ENCODE measurements around the gene CYP4V2. TPM values are rescaled to one million over a fixed set of nuclear protein-coding genes. Genes with fewer than 3 reads are reported as not detected.

CYP4V2 gene
- total RNA-seq, 1 donor from 2014 or later: 3.2 TPM

- no peak overlapping the region for H3K4me3 ChIP-seq (ENCODE audit: low read depth, low read length)
- no peak for DNase-seq (ENCODE audit: low read depth)
- TF ChIP-seq, protein P1, sequence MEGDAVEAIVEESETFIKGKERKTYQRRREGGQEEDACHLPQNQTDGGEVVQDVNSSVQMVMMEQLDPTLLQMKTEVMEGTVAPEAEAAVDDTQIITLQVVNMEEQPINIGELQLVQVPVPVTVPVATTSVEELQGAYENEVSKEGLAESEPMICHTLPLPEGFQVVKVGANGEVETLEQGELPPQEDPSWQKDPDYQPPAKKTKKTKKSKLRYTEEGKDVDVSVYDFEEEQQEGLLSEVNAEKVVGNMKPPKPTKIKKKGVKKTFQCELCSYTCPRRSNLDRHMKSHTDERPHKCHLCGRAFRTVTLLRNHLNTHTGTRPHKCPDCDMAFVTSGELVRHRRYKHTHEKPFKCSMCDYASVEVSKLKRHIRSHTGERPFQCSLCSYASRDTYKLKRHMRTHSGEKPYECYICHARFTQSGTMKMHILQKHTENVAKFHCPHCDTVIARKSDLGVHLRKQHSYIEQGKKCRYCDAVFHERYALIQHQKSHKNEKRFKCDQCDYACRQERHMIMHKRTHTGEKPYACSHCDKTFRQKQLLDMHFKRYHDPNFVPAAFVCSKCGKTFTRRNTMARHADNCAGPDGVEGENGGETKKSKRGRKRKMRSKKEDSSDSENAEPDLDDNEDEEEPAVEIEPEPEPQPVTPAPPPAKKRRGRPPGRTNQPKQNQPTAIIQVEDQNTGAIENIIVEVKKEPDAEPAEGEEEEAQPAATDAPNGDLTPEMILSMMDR (conservative IDR thresholded peaks at IDR 0.05; ENCODE audit: low read depth, low read length): no peak
These were observed 18.8 kb upstream of the CYP4V2 start for GRCh38 chr4:186172546-186172945.

GRCh38 chr4:186188107-186188506 lies 3.3 kb upstream of the CYP4V2 start:
- H3K4me3 ChIP-seq (ENCODE audit: low read depth, low read length): no peak overlapping the region
- no peak for DNase-seq (ENCODE audit: low read depth)
- TF ChIP-seq, protein P1 (conservative IDR thresholded peaks at IDR 0.05; ENCODE audit: low read depth, low read length): no peak

DNA sequence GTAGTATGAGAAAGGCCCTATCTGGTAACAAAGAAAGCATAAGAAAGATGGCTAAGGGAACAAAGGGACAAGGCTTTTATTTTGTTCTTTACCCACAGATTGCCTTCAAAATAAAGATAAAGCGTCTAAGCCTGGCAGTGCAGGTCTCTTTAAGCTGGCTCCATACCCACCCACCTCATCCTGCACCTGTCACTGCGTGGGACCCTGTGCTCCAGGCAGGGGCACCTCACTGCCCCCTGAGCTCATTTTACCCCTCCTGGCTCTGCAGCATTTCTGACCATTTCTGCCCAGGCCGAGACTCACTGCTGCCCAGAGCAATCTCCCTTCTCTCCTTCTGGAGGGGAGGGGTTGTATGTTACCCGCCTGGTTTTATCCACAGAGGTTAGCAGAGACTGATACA lies 1.7 kb upstream of the CYP4V2 start:
- H3K4me3 ChIP-seq (ENCODE audit: low read depth, low read length): no peak overlapping the region
- DNase-seq (ENCODE audit: low read depth): no peak
- TF ChIP-seq, protein P1 (conservative IDR thresholded peaks at IDR 0.05; ENCODE audit: low read depth, low read length): no peak

GRCh38 chr4:186190581-186191199 lies 677 bp upstream of the CYP4V2 start:
- TF ChIP-seq, protein P1 (conservative IDR thresholded peaks at IDR 0.05; ENCODE audit: low read depth, low read length): peak; percentile 12
- no peak for DNase-seq (ENCODE audit: low read depth)
- H3K4me3 ChIP-seq (ENCODE audit: low read depth, low read length): peak overlapping the region; percentile 79

GRCh38 chr4:186192066-186192612 lies 772 bp downstream of the CYP4V2 start:
- TF ChIP-seq, protein P1 (conservative IDR thresholded peaks at IDR 0.05; ENCODE audit: low read depth, low read length): no peak
- DNase-seq (ENCODE audit: low read depth): no peak
- H3K4me3 ChIP-seq (ENCODE audit: low read depth, low read length): peak overlapping the region; percentile 79

GRCh38 chr4:186193851-186194250 lies 2.5 kb downstream of the CYP4V2 start:
- TF ChIP-seq, protein P1 (conservative IDR thresholded peaks at IDR 0.05; ENCODE audit: low read depth, low read length): no peak
- no peak overlapping the region for H3K4me3 ChIP-seq (ENCODE audit: low read depth, low read length)
- DNase-seq (ENCODE audit: low read depth): no peak

- no peak for DNase-seq (ENCODE audit: low read depth)
- TF ChIP-seq, protein P1 (conservative IDR thresholded peaks at IDR 0.05; ENCODE audit: low read depth, low read length): no peak
- H3K4me3 ChIP-seq (ENCODE audit: low read depth, low read length): no peak overlapping the region
These were observed 4.7 kb downstream of the CYP4V2 start for GRCh38 chr4:186196063-186196462.

All from epithelial cell of proximal tubule (primary cell).